ENCODE measurements around the gene ALAS2. TPM values are rescaled to one million over a fixed set of nuclear protein-coding genes. Genes with fewer than 3 reads are reported as not detected.

ALAS2 gene
- not detected in 2 replicates for total RNA-seq

GRCh38 chrX:55030271-55031205 is at the start of gene ALAS2:
Gene ALAS2 (minus strand): TSS chrX:55030977. CDS start chrX:55026000, 4,977 bp downstream.

GRCh38 chrX:55074851-55075467 is 44.2 kb upstream of the ALAS2 start, which contains the start of gene PAGE2B:
Gene PAGE2B (plus strand): TSS chrX:55075030. CDS start chrX:55076042, 1,012 bp downstream.

GRCh38 chrX:54999717-55000598 is 30.8 kb downstream of the ALAS2 start, which contains the start of gene APEX2:
Gene APEX2 (plus strand): TSS chrX:55000363. CDS start chrX:55000423, 60 bp downstream.

GRCh38 chrX:54994099-54994498 is 36.7 kb downstream of the ALAS2 start, which contains the start of gene PFKFB1:
Gene PFKFB1 (minus strand): TSS chrX:54994188. CDS start chrX:54994007, 181 bp downstream.

Other genes with a start within 250 kb of the ALAS2 start
- gene ITIH6, start 232.7 kb downstream of the ALAS2 start, total RNA-seq = not detected in 2 replicates
- gene MAGED2, start 223.2 kb downstream of the ALAS2 start, total RNA-seq = 68.4 and 158 TPM in 2 replicates
- gene TRO, start 110.2 kb downstream of the ALAS2 start, total RNA-seq = 2.4 TPM in 1 of 2 replicates, not detected in the other
- gene PFKFB1, start 36.8 kb downstream of the ALAS2 start, total RNA-seq = not detected in 2 replicates
- 10.2 and 11.6 TPM in 2 replicates for gene APEX2, start 30.6 kb downstream of the ALAS2 start, total RNA-seq
- gene PAGE2B, start 44.1 kb upstream of the ALAS2 start, total RNA-seq = not detected in 2 replicates
- not detected in 2 replicates for gene PAGE2, start 58.0 kb upstream of the ALAS2 start, total RNA-seq
- not detected in 2 replicates for gene PAGE5, start 189.4 kb upstream of the ALAS2 start, total RNA-seq
- gene PAGE3, start 233.9 kb upstream of the ALAS2 start, total RNA-seq = not detected in 2 replicates

All from tracheal epithelial cell (primary cell).